Subcutaneous abdominal adipose tissue (tissue), 5 donors: Measurements from ENCODE around the gene ANKS1A.
A peak's percentile ranks its signal among the peaks of the same experiment; 100 is the strongest.
"Not testable (repeated sequence)": the region's sequence is repeated elsewhere in the genome, so short reads cannot be mapped to it uniquely, and the experiment has no call there.

Experiments
- H3K27ac ChIP-seq: one replicate; pipeline ENCODE4 v1.7.0; 2013; ENCODE audit warnings: low read depth, mild to moderate bottlenecking, inconsistent platforms, low read length, moderate library complexity
- H3K27me3 ChIP-seq, 5 donors: one replicate each; pipeline ENCODE4 v1.7.0; 2013; ENCODE audit warnings: low read length in 5 of 5, inconsistent platforms in 1 of 5; ENCODE audit not compliant: control insufficient read depth in 5 of 5, insufficient read depth in 4 of 5
- H3K36me3 ChIP-seq, 5 donors: one replicate each; pipeline ENCODE4 v1.7.0; 2013; ENCODE audit warnings: low read length in 5 of 5; ENCODE audit not compliant: control insufficient read depth in 5 of 5, insufficient read depth in 5 of 5
- H3K4me1 ChIP-seq, 5 donors: one replicate each; pipeline ENCODE4 v1.7.0; 2013; ENCODE audit warnings: low read length in 5 of 5, mild to moderate bottlenecking in 3 of 5, moderate library complexity in 1 of 5; ENCODE audit not compliant: control insufficient read depth in 5 of 5, insufficient read depth in 5 of 5
- H3K4me3 ChIP-seq, 5 donors: one replicate each; pipeline ENCODE4 v1.7.0; 2013; ENCODE audit warnings: low read length in 5 of 5, low read depth in 1 of 5
- H3K9ac ChIP-seq, 5 donors: one replicate each; pipeline ENCODE4 v1.7.0; 2013; ENCODE audit warnings: low read length in 5 of 5, mild to moderate bottlenecking in 4 of 5, moderate library complexity in 3 of 5
- H3K9me3 ChIP-seq, 5 donors: one replicate each; pipeline ENCODE4 v1.7.0; 2013; ENCODE audit warnings: low read length in 5 of 5; ENCODE audit not compliant: control insufficient read depth in 5 of 5
- donor health status: healthy.
- donor health status: healthy.
- donor health status: healthy.
- donor health status: healthy.
- donor health status: healthy.

ANKS1A gene

DNA sequence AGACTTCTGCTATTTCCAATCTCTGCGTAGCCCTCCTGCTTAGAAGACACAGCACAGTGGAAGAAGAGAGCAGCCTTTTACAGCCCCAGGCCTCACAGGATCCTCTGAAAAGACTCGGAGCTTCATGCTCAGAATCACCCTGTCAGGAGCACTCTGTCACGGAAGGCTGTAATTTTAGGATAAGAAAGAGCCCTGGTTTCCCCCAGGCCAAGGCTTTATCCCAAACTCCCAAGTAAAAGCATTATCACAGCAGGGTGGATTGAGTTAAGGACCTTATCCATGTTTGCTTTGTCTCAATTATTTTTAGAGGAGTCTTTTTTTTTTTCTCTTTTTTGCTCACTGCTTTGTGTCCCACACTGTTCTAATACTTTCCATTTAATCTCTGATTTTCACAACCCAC is 39.2 kb downstream of the ANKS1A start:
- H3K9ac ChIP-seq: peak overlapping the region in 1 of 5 donors; percentile 7
- peaks cover 0 to 7% (median 0%) of the 10 kb centered on the region in 5 donors for H3K4me1 ChIP-seq
- no peak overlapping the region for H3K27ac ChIP-seq
- H3K9me3 ChIP-seq: no peaks in the 10 kb centered on the region
- H3K27me3 ChIP-seq: no peaks in the 10 kb centered on the region
- no peaks in the 10 kb centered on the region for H3K36me3 ChIP-seq
- no peak overlapping the region for H3K4me3 ChIP-seq

DNA sequence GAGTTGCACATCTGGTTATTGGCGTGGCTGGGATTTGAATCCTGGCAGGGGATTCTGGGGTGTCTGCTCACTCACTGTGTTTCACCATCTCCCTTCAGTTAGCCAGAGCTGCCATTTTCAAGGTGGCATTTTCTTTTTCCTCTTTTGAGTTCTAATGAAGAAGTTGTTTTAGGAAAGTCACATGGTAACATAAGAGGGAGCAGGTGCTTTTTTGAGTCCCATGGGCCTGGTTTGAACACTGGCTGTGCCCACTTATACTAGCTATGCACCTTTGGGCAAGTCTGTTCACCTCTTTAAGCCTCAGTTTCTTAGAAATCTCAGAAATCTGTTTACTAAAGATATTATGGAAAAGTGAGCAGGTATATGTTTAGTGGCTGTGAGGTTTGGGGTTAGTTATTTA is 39.6 kb downstream of the ANKS1A start:
- H3K9ac ChIP-seq: no peak overlapping the region
- H3K36me3 ChIP-seq: no peaks in the 10 kb centered on the region
- H3K27me3 ChIP-seq: no peaks in the 10 kb centered on the region
- no peak overlapping the region for H3K27ac ChIP-seq
- H3K9me3 ChIP-seq: no peaks in the 10 kb centered on the region
- H3K4me3 ChIP-seq: no peak overlapping the region
- H3K4me1 ChIP-seq: peaks cover 0 to 8% (median 0%) of the 10 kb centered on the region in 5 donors

GRCh38 chr6:34929241-34929978 is 40.4 kb downstream of the ANKS1A start:
- Histone ChIP-seq H3K9ac (no peak overlapping the region), H3K27ac (no peak overlapping the region), H3K4me1 (peaks cover 0 to 11% (median 3%) of the 10 kb centered on the region in 5 donors), H3K36me3 (no peaks in the 10 kb centered on the region), H3K27me3 (no peaks in the 10 kb centered on the region), H3K9me3 (no peaks in the 10 kb centered on the region), H3K4me3 (no peak overlapping the region)

- no peak overlapping the region for H3K9ac ChIP-seq
- peaks cover 2 to 19% (median 8%) of the 10 kb centered on the region in 5 donors for H3K4me1 ChIP-seq
- no peak overlapping the region for H3K4me3 ChIP-seq
- H3K9me3 ChIP-seq: no peaks in the 10 kb centered on the region
- no peak overlapping the region for H3K27ac ChIP-seq
- H3K36me3 ChIP-seq: no peaks in the 10 kb centered on the region
- no peaks in the 10 kb centered on the region for H3K27me3 ChIP-seq
Measured at GRCh38 chr6:34930221-34930620, 41.2 kb downstream of the ANKS1A start.

DNA sequence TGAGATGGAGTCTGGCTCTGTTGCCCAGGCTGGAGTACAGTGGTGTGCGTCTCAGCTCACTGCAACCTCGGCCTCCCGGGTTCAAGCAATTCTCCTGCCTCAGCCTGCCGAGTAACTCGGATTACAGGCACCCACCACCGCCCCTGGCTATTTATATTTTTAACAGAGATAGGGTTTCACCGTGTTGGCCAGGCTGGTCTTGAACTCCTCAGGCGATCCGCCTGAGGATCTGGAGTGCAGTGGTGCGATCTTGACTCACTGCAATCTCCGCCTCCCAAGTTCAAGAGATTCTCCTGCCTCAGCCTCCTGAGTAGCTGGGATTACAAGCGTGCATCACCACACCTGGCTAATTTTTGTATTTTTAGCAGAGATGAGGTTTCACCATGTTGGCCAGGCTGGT is 43.1 kb downstream of the ANKS1A start:
- peaks cover 2 to 20% (median 8%) of the 10 kb centered on the region in 5 donors for H3K4me1 ChIP-seq
- not testable (repeated sequence) for H3K9me3 ChIP-seq, H3K27ac ChIP-seq, H3K9ac ChIP-seq, H3K27me3 ChIP-seq, H3K4me3 ChIP-seq, H3K36me3 ChIP-seq

GRCh38 chr6:34934516-34934915 is 45.5 kb downstream of the ANKS1A start:
- Histone ChIP-seq H3K27me3 (no peaks in the 10 kb centered on the region), H3K4me1 (peaks cover 2 to 24% (median 8%) of the 10 kb centered on the region in 5 donors), H3K36me3 (no peaks in the 10 kb centered on the region), H3K4me3 (no peak overlapping the region), H3K27ac (no peak overlapping the region), H3K9ac (no peak overlapping the region), H3K9me3 (no peaks in the 10 kb centered on the region)

- H3K27me3 ChIP-seq: no peaks in the 10 kb centered on the region
- peaks cover 2 to 23% (median 8%) of the 10 kb centered on the region in 5 donors for H3K4me1 ChIP-seq
- H3K4me3 ChIP-seq: no peak overlapping the region
- H3K9me3 ChIP-seq: no peaks in the 10 kb centered on the region
- H3K36me3 ChIP-seq: no peaks in the 10 kb centered on the region
- H3K27ac ChIP-seq: no peak overlapping the region
- H3K9ac ChIP-seq: no peak overlapping the region
Measured at GRCh38 chr6:34938268-34938667, 49.2 kb downstream of the ANKS1A start.

DNA sequence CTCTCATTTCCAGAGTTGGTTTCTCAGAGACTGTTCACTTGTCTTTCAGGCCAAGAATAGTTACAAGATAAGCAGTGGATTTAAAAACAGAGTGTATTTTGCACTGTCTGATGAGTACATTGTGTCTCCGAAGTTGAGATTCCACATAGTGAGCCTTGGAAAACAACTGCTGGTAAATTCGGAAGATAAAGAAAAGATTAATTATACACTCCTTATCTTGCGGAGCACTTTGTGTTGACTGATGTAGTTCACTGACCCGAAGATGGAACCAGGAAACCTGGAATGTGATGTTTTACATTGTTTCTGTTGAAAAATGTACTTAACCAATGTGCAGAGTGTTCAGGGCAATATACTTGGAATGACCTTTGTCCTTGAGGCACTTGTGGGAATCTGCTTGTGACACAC is 51.0 kb downstream of the ANKS1A start:
- no peaks in the 10 kb centered on the region for H3K36me3 ChIP-seq
- no peaks in the 10 kb centered on the region for H3K9me3 ChIP-seq
- H3K4me1 ChIP-seq: peaks cover 0 to 19% (median under 1%) of the 10 kb centered on the region in 5 donors
- no peaks in the 10 kb centered on the region for H3K27me3 ChIP-seq
- H3K4me3 ChIP-seq: no peak overlapping the region
- no peak overlapping the region for H3K9ac ChIP-seq
- no peak overlapping the region for H3K27ac ChIP-seq

DNA sequence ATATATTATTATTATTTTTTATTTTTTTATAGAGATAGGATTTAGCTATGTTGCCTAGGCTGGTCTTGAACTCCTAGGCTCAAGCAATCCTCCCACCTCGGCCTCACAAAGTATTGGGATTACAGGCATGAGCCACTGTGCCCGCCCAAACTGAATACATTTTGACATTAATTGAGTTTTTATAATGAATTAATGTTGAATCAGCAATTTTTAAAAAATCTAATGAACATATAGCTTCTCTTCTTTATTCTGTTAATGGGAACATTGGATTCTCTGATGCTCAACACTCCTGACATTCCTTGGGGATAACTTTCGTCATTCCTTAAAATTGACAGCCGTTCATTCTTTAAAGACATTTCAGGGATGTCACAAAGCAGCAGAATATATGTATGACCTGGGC is 52.4 kb downstream of the ANKS1A start:
- Histone ChIP-seq H3K27ac (no peak overlapping the region), H3K27me3 (no peaks in the 10 kb centered on the region), H3K4me1 (peaks cover 0 to 15% (median 0%) of the 10 kb centered on the region in 5 donors), H3K36me3 (no peaks in the 10 kb centered on the region), H3K4me3 (no peak overlapping the region), H3K9ac (no peak overlapping the region), H3K9me3 (no peaks in the 10 kb centered on the region)

DNA sequence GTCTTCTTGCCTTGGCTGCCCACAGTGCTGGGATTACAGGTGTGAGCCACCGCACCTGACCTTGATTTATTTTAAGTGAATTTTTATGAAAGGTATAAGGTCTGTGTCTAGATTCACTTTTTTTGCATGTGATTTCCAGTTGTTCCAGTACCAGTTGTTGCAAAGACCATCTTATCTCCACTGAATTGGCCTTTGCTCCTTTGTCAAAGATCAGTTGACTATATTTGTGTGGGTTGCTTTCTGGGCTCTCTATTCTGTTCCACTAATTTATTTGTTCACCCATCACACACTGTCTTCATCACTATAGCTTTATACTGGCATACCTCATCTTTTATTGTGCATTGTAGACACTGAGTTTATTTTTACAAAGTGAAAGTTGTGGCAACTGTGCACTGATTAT is 56.3 kb downstream of the ANKS1A start:
- Histone ChIP-seq H3K9me3 (no peaks in the 10 kb centered on the region), H3K4me1 (no peaks in the 10 kb centered on the region), H3K4me3 (no peak overlapping the region), H3K9ac (no peak overlapping the region), H3K36me3 (no peaks in the 10 kb centered on the region), H3K27me3 (no peaks in the 10 kb centered on the region), H3K27ac (no peak overlapping the region)
